Lower leg skin (tissue), 3 donors: ENCODE results near the gene FLYWCH2.

Source experiments
- CTCF ChIP-seq, 3 donors: fragments of 450-650 bp; IDR thresholded peaks; one replicate each; pipeline ENCODE4 v1.5.1; 2016; ENCODE audit warnings: antibody characterized with exemption in 3 of 3, mild to moderate bottlenecking in 3 of 3, moderate library complexity in 2 of 3
- POLR2A ChIP-seq, 2 donors: fragments of 450-650 bp; IDR thresholded peaks; one replicate each; pipeline ENCODE4 v1.6.1; 2016 to 2017; ENCODE audit warnings: antibody characterized with exemption in 2 of 2, mild to moderate bottlenecking in 1 of 2, moderate library complexity in 1 of 2

GRCh38 chr16:2839650-2840450 lies 43.2 kb upstream of the FLYWCH2 start:
- no peak for TF ChIP-seq POLR2A (IDR thresholded peaks at IDR 0.05)
- TF ChIP-seq CTCF (IDR thresholded peaks at IDR 0.05): no peak
